GM12878 (cell line): ENCODE data around the gene ATAD5. TPM values are rescaled to one million over a fixed set of nuclear protein-coding genes. Genes with fewer than 3 reads are reported as not detected.

ENCODE experiments used
- ATAC-seq: fragments of 200-7000 bp; cut with Tn5 transposase; 3 replicates; pipeline ENCODE4 v1.9.1; 2020; ENCODE audit warnings: mild to moderate bottlenecking, moderate library complexity
- BruUV-seq: library from RNA; stranded (reverse); fragments of 400-500 nt; replicated peaks from 2 replicates; lab custom pipeline; 2021; lab: Mats Ljungman, UMichigan
- CTCF ChIA-PET: fragments of 300-600 bp; sonication (Branson Sonifier 250); formaldehyde crosslinking; extraction: SDS; loops from one replicate; lab custom pipeline; 2021; ENCODE audit warnings: inconsistent platforms; lab: Yijun Ruan, JAX
- POLR2A ChIA-PET: fragments of 350-600 bp; formaldehyde crosslinking; extraction: SDS; loops from one replicate; lab custom pipeline; 2021; ENCODE audit warnings: inconsistent platforms; lab: Charles Lee
- RAD21 ChIA-PET: fragments of 300-600 bp; sonication (Branson Sonifier 250); formaldehyde crosslinking; loops from one replicate; lab custom pipeline; 2023; ENCODE audit warnings: antibody characterized with exemption; ENCODE audit not compliant: unreplicated experiment; lab: Charles Lee
- SMC1A ChIA-PET: fragments of 300-600 bp; sonication (Branson Sonifier 250); formaldehyde crosslinking; loops from one replicate; lab custom pipeline; 2023; ENCODE audit not compliant: unreplicated experiment, uncharacterized antibody; lab: Charles Lee
- DNase-seq: peaks from one replicate; pipeline ENCODE4 v3.0.0-alpha.2; 2011; ENCODE audit warnings: low read depth, low spot score
- FAIRE-seq: peaks from 3 replicates; lab custom pipeline; 2011; peaks lifted over from hg19 to GRCh38; lab: Jason Lieb, UNC
- H2AFZ ChIP-seq: 2 replicates; pipeline ENCODE4 v1.6.0; 2011; ENCODE audit warnings: low read depth, low read length, control low read depth; ENCODE audit not compliant: control insufficient read depth
- H3K27ac ChIP-seq: 2 replicates; pipeline ENCODE4 v1.5.1; 2011; ENCODE audit warnings: control low read depth; ENCODE audit not compliant: control insufficient read depth, insufficient read depth
- H3K27me3 ChIP-seq, 2 experiments: replicated peaks in 1 of 2; 2 replicates each; pipeline versions ENCODE4 v1.6.0 to v1.6.1; 2011; ENCODE audit warnings: low read length in 1 of 2; ENCODE audit not compliant: control insufficient read depth in 2 of 2, insufficient read depth in 2 of 2
- H3K36me3 ChIP-seq, 2 experiments: 2 replicates each; pipeline ENCODE4 v1.5.1; 2011; ENCODE audit warnings: low read length in 1 of 2; ENCODE audit not compliant: control insufficient read depth in 2 of 2, insufficient read depth in 2 of 2
- H3K4me1 ChIP-seq: 2 replicates; pipeline ENCODE4 v1.6.1; 2011; ENCODE audit warnings: mild to moderate bottlenecking, low read length, moderate library complexity, mixed read lengths; ENCODE audit not compliant: control insufficient read depth, insufficient read depth
- H3K4me2 ChIP-seq: 2 replicates; pipeline ENCODE4 v1.6.0; 2011; ENCODE audit warnings: control low read depth; ENCODE audit not compliant: control insufficient read depth, insufficient read depth
- H3K4me3 ChIP-seq: fragments of 200-600 bp; sonication (generic); 2 replicates; pipeline ENCODE4 v1.5.1; 2016
- H3K79me2 ChIP-seq: 2 replicates; pipeline ENCODE4 v1.6.0; 2011; ENCODE audit warnings: low read length; ENCODE audit not compliant: control insufficient read depth, insufficient read depth
- H3K9ac ChIP-seq: 2 replicates; pipeline ENCODE4 v1.8.0; 2011; ENCODE audit warnings: low read length, control low read depth, mixed read lengths; ENCODE audit not compliant: control insufficient read depth, insufficient read depth
- H3K9me3 ChIP-seq: replicated peaks from 3 replicates; pipeline ENCODE4 v1.5.1; 2011; ENCODE audit warnings: mild to moderate bottlenecking, low read length; ENCODE audit not compliant: control insufficient read depth, insufficient read depth
- H4K20me1 ChIP-seq: 2 replicates; pipeline ENCODE4 v1.6.0; 2011; ENCODE audit not compliant: control insufficient read depth, insufficient read depth
- ATF7 ChIP-seq: fragments of 450-650 bp; IDR thresholded peaks from 2 replicates; pipeline ENCODE4 v1.6.1; 2016; ENCODE audit warnings: low read depth, mild to moderate bottlenecking
- CBFB ChIP-seq: IDR thresholded peaks from 2 replicates; pipeline ENCODE4 v1.6.1; 2016; ENCODE audit warnings: antibody characterized with exemption, low read depth
- CHD1 ChIP-seq: IDR thresholded peaks from 2 replicates; pipeline ENCODE4 v1.6.1; 2012; ENCODE audit warnings: low read depth, low read length, improper control_type of control experiment
- CHD2 ChIP-seq: IDR thresholded peaks from 2 replicates; pipeline ENCODE4 v1.6.1; 2011; ENCODE audit warnings: low read depth, low read length, improper control_type of control experiment, borderline replicate concordance
- CREB1 ChIP-seq: IDR thresholded peaks from 2 replicates; pipeline ENCODE4 v1.6.1; 2012; ENCODE audit warnings: low read depth, mild to moderate bottlenecking, inconsistent platforms
- E2F8 ChIP-seq: fragments of 450-650 bp; IDR thresholded peaks from 2 replicates; pipeline ENCODE4 v1.6.1; 2018; ENCODE audit warnings: mild to moderate bottlenecking, low read depth, moderate library complexity; ENCODE audit not compliant: partially characterized antibody
- EGR1 ChIP-seq, 2 experiments: IDR thresholded peaks; 1 replicate in 1 of 2; 2 replicates in 1 of 2; pipeline ENCODE4 v1.6.1; 2011 to 2012; ENCODE audit warnings: low read depth in 2 of 2, low read length in 2 of 2, borderline replicate concordance in 1 of 2, mild to moderate bottlenecking in 1 of 2, moderate library complexity in 1 of 2
- HDGF ChIP-seq: fragments of 450-650 bp; IDR thresholded peaks from 2 replicates; pipeline ENCODE4 v1.6.1; 2016; ENCODE audit warnings: antibody characterized with exemption
- MTA2 ChIP-seq: fragments of 450-650 bp; IDR thresholded peaks from 2 replicates; pipeline ENCODE4 v1.6.1; 2016; ENCODE audit warnings: low read depth, mild to moderate bottlenecking, moderate library complexity
- MTA3 ChIP-seq: IDR thresholded peaks from 2 replicates; pipeline ENCODE4 v1.6.1; 2012; ENCODE audit warnings: low read length, inconsistent platforms, borderline replicate concordance
- MYC ChIP-seq: IDR thresholded peaks from 2 replicates; pipeline ENCODE4 v1.6.1; 2011; ENCODE audit warnings: mild to moderate bottlenecking, low read length, moderate library complexity, inconsistent platforms; ENCODE audit not compliant: insufficient read depth, insufficient replicate concordance, insufficient read length, severe bottlenecking
- NBN ChIP-seq: fragments of 450-650 bp; IDR thresholded peaks from 2 replicates; pipeline ENCODE4 v1.6.1; 2016
- NKRF ChIP-seq: fragments of 450-650 bp; conservative IDR thresholded peaks from 2 replicates; pipeline ENCODE4 v1.6.1; 2017; ENCODE audit warnings: mild to moderate bottlenecking, moderate library complexity
- NR2C2 ChIP-seq: IDR thresholded peaks from 2 replicates; pipeline ENCODE4 v1.6.1; 2011; ENCODE audit warnings: borderline replicate concordance, low read depth; ENCODE audit not compliant: control insufficient read depth, insufficient read length
- PAX5 ChIP-seq: IDR thresholded peaks from 2 replicates; pipeline ENCODE4 v1.6.1; 2011; ENCODE audit warnings: low read depth, low read length, borderline replicate concordance
- SIX5 ChIP-seq: IDR thresholded peaks from 2 replicates; pipeline ENCODE4 v1.6.1; 2011; ENCODE audit warnings: mild to moderate bottlenecking, low read depth, low read length, moderate library complexity; ENCODE audit not compliant: severe bottlenecking
- SREBF2 ChIP-seq: IDR thresholded peaks from 2 replicates; pipeline ENCODE4 v1.6.1; 2012; ENCODE audit warnings: mild to moderate bottlenecking, low read length
- TCF12 ChIP-seq: IDR thresholded peaks from 2 replicates; pipeline ENCODE4 v1.6.1; 2011; ENCODE audit warnings: low read depth, mild to moderate bottlenecking, low read length
- WGBS: methylation state at CpG from one replicate; pipeline ENCODE4 v1.1.6; 2016; ENCODE audit warnings: low lambda C conversion rate; ENCODE audit not compliant: insufficient replicate concordance, insufficient coverage; ENCODE audit errors: missing lambda C conversion rate; 5-methylcytosine and 5-hydroxymethylcytosine counted together
- in situ Hi-C: fragments of 300-500 bp; cut with MboI; formaldehyde crosslinking; loops from 9 replicates; pipeline ENCODE4 v1.14.3; 2018; ENCODE audit warnings: mixed read lengths
- intact Hi-C: fragments of 100-400 bp; cut with micrococcal nuclease; formaldehyde crosslinking; loops from one replicate; pipeline ENCODE4 v1.14.2; 2022; ENCODE audit not compliant: unreplicated experiment
- polyA plus RNA-seq, 11 experiments: library from polyadenylated mRNA; depleted of rRNA in 4 of 11; unstranded in 6 of 11; stranded (reverse) in 5 of 11; fragments of >200 nt; fragmentation: Nextera tagmentation in 4 of 11; fragmentation: Illumina TruSeq in 1 of 11; extraction: Ambion mirVana in 4 of 11; extraction: Trizol in 1 of 11; gene quantifications; 1 replicate in 1 of 11; 2 replicates in 10 of 11; pipeline versions ENCODE4 v1.2.1 to v1.2.3, GENCODE V29; 2011 to 2016; ENCODE audit warnings: inconsistent platforms in 2 of 11, missing spikeins in 2 of 11, low read depth in 1 of 11
- total RNA-seq, 4 experiments: library from RNA; depleted of rRNA in 3 of 4; stranded (reverse); fragments of >200 nt in 3 of 4; fragmentation: Illumina TruSeq in 1 of 4; extraction: Trizol in 1 of 4; gene quantifications; 2 replicates each; pipeline versions ENCODE4 v1.2.1 to v1.2.3, GENCODE V29; 2013 to 2021
- TF ChIP-seq, protein P1 (sequence below): fragments of 450-650 bp; IDR thresholded peaks from 2 replicates; pipeline ENCODE4 v1.6.1; 2018; ENCODE audit warnings: borderline replicate concordance, mild to moderate bottlenecking; ENCODE audit not compliant: partially characterized antibody

The ATAD5 gene
- total and polyA plus RNA-seq, 10 of the 15 experiments (the other 5 are each of a cell fraction or from before 2014, with no cell fraction given), result 3.8 to 19.7 (median 13.2) TPM

DNA sequence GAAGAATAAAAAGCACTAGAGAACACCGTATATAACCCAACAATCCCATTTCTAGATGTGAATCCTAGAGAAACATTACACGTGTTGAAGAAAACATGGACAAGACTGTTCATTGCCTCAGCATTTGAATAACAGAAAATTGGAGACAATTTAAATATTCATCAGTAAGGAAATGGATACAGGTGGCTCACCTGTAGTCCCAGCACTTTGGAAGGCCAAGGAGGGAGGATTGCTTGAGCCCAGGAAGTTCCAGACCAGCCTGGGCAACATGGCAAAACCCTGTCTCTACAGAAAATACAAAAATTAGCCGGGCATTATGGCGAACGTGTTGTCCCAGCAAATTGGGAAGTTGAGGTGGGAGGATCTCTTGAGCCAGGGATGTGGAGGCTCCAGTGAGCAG is 2.7 kb upstream of the ATAD5 start:
- ATAC-seq (no peak), DNase-seq (no peak), FAIRE-seq (no peak)
- RAD21 ChIA-PET, result no interaction called here
- Histone ChIP-seq H3K9me3 (no peaks in the 10 kb centered on the region), H3K4me1 (peaks cover 4% of the 10 kb centered on the region; the same call in 1 of the 2 replicates), H3K4me3 (no peak overlapping the region), H4K20me1 (no peaks in the 10 kb centered on the region), H3K27me3 (no peaks in the 10 kb centered on the region), H3K36me3 (no peaks in the 10 kb centered on the region), H2AFZ (no peak overlapping the region), H3K9ac (no peak overlapping the region), H3K4me2 (no peak overlapping the region), H3K27ac (no peak overlapping the region), H3K79me2 (peaks cover 25% of the 10 kb centered on the region)
- 77% methylated on average over 5 of the region's 5 CpGs for WGBS
- intact Hi-C loops, result no loop called here
- POLR2A ChIA-PET, result no interaction called here
- in situ Hi-C loops, result no loop called here
- no TSS peak for BruUV-seq
- TF ChIP-seq TCF12 (no peak), MYC (no peak), NBN (no peak), NR2C2 (no peak), E2F8 (no peak), EGR1 (IDR thresholded peaks at IDR 0.05; ENCODE audit: borderline replicate concordance in 1 of 2, low read depth in 2 of 2, low read length in 2 of 2) (no peak), CBFB (no peak), ATF7 (no peak), PAX5 (no peak), HDGF (no peak), NKRF (no peak), CREB1 (no peak), CHD2 (no peak), MTA2 (no peak), SREBF2 (no peak), MTA3 (no peak), CHD1 (no peak), SIX5 (no peak)
- TF ChIP-seq, protein P1, sequence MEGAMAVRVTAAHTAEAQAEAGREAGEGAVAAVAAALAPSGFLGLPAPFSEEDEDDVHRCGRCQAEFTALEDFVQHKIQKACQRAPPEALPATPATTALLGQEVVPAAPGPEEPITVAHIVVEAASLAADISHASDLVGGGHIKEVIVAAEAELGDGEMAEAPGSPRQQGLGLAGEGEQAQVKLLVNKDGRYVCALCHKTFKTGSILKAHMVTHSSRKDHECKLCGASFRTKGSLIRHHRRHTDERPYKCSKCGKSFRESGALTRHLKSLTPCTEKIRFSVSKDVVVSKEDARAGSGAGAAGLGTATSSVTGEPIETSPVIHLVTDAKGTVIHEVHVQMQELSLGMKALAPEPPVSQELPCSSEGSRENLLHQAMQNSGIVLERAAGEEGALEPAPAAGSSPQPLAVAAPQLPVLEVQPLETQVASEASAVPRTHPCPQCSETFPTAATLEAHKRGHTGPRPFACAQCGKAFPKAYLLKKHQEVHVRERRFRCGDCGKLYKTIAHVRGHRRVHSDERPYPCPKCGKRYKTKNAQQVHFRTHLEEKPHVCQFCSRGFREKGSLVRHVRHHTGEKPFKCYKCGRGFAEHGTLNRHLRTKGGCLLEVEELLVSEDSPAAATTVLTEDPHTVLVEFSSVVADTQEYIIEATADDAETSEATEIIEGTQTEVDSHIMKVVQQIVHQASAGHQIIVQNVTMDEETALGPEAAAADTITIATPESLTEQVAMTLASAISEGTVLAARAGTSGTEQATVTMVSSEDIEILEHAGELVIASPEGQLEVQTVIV, result no peak
- CTCF ChIA-PET, result no interaction called here
- SMC1A ChIA-PET, result no interaction called here
